ENCODE measurements around the gene ZNF474. TPM values are rescaled to one million over a fixed set of nuclear protein-coding genes. Genes with fewer than 3 reads are reported as not detected.

ZNF474 gene
- total RNA-seq, 1 experiment from 2014 or later = 0.56 TPM

DNA sequence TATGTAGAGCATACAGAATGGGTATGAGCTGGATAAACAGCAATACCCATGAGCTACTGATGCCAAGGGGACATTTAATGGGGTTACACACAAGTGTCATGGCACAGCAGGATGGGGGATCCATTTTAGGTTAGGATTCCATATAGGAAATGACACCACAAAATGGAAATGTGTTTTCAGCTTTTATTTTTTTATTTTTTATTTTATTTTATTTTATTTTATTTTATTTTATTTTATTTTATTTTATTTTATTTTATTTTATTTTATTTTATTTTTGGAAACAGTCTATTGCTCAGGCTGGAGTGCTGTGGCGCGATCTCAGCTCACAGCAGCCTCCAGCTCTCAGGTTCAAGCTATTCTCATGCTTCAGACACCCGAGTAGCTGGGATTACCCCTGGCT, 11.6 kb downstream of the ZNF474 start:
- no peaks in the 10 kb centered on the region for H3K36me3 Mint-ChIP-seq (ENCODE audit: insufficient read depth, unreplicated experiment)
- BruUV-seq (replicated peaks) = no TSS peak
- no peak overlapping the region for H3K4me3 Mint-ChIP-seq (ENCODE audit: unreplicated experiment)
- CTCF ChIA-PET = interaction anchor here (0.6 to 9.7 kb wide), 8 partner anchors 15 to 910 kb away, joined by 3 to 118 read pairs (median 3); a partner anchor contains a TSS
- intact Hi-C loops (cut with micrococcal nuclease) = no loop called here
- no peaks in the 10 kb centered on the region for H3K27me3 Mint-ChIP-seq (ENCODE audit: insufficient read depth, unreplicated experiment)
- POLR2A ChIA-PET = interaction anchor here (0.8 kb wide), 1 partner anchor 10 kb away, joined by 3 read pairs; no protein-coding TSS in a partner anchor
- peaks cover 12% of the 10 kb centered on the region for H3K4me1 Mint-ChIP-seq (ENCODE audit: insufficient read depth, unreplicated experiment)
- H3K9me3 Mint-ChIP-seq (ENCODE audit: unreplicated experiment) = no peaks in the 10 kb centered on the region
- TF ChIP-seq, protein P1, sequence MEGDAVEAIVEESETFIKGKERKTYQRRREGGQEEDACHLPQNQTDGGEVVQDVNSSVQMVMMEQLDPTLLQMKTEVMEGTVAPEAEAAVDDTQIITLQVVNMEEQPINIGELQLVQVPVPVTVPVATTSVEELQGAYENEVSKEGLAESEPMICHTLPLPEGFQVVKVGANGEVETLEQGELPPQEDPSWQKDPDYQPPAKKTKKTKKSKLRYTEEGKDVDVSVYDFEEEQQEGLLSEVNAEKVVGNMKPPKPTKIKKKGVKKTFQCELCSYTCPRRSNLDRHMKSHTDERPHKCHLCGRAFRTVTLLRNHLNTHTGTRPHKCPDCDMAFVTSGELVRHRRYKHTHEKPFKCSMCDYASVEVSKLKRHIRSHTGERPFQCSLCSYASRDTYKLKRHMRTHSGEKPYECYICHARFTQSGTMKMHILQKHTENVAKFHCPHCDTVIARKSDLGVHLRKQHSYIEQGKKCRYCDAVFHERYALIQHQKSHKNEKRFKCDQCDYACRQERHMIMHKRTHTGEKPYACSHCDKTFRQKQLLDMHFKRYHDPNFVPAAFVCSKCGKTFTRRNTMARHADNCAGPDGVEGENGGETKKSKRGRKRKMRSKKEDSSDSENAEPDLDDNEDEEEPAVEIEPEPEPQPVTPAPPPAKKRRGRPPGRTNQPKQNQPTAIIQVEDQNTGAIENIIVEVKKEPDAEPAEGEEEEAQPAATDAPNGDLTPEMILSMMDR (IDR thresholded peaks at IDR 0.05; ENCODE audit: unreplicated experiment) = no peak
- no peak for DNase-seq (ENCODE audit: unreplicated experiment)
- H3K27ac Mint-ChIP-seq (ENCODE audit: low read depth, unreplicated experiment) = no peak overlapping the region

DNA sequence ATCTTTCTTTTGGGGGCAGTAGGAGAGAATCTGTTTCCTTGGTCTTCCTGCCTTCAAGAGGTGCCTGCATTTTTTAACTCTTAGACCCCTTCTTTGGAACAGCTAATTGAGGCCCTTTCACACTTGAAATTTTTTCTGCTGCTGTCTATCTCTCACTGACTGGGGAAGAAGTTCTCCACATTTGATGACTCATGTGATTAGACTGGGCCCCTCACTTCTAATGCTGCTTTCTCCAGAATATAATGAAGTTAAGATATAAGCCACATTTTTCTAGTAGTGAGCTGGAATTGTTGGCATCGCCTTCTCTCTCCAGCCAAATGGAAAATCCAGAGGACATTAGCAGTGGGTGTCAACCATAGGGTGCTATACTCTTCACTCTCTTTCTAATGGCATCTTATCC, 12.4 kb downstream of the ZNF474 start:
- no peak for DNase-seq (ENCODE audit: unreplicated experiment)
- no peak overlapping the region for H3K4me3 Mint-ChIP-seq (ENCODE audit: unreplicated experiment)
- peaks cover 12% of the 10 kb centered on the region for H3K4me1 Mint-ChIP-seq (ENCODE audit: insufficient read depth, unreplicated experiment)
- H3K9me3 Mint-ChIP-seq (ENCODE audit: unreplicated experiment) = no peaks in the 10 kb centered on the region
- H3K36me3 Mint-ChIP-seq (ENCODE audit: insufficient read depth, unreplicated experiment) = no peaks in the 10 kb centered on the region
- no TSS peak for BruUV-seq (replicated peaks)
- H3K27ac Mint-ChIP-seq (ENCODE audit: low read depth, unreplicated experiment) = no peak overlapping the region
- ChIA-PET CTCF (interaction anchor here (1.1 to 9.7 kb wide), 7 partner anchors 15 to 50 kb away, joined by 3 to 118 read pairs (median 6); a partner anchor contains a TSS), POLR2A (interaction anchor here (0.8 to 1.4 kb wide), 3 partner anchors 11 to 14 kb away, joined by 3 to 6 read pairs (median 4); no protein-coding TSS in a partner anchor)
- intact Hi-C loops (cut with micrococcal nuclease) = no loop called here
- TF ChIP-seq, protein P1 (IDR thresholded peaks at IDR 0.05; ENCODE audit: unreplicated experiment) = no peak
- H3K27me3 Mint-ChIP-seq (ENCODE audit: insufficient read depth, unreplicated experiment) = no peaks in the 10 kb centered on the region

DNA sequence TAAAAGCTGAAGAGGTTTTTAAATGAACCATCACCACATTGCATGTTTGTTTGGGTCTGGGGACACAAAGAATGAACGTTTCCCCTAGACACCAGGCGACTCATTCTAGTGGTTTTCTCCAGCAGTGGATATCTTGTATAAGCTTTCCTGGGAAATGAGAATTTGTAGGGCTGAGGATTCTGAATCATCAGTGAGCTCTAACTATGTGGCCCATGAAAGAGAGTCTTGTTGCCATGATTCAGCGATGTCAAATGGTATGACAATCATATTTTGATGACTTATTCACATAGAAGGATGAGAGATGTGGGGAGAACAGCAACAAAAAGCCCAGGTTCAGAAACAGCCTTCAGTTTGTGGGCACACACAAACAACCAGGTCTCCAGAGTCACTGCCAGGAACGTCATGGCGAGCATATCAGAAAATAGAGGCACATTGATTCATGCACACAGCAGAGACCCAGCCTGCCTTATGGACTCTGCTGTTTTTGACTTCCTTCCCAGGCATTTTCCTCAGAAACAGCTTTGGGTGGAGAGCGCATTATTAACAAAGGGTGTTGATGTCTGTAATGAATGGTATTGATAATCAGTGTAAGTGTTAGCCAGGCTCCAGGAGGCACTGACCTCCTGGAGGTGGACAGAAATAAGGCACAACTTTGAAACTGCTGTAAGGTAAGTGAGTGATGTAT, 13.3 kb downstream of the ZNF474 start:
- no peaks in the 10 kb centered on the region for H3K36me3 Mint-ChIP-seq (ENCODE audit: insufficient read depth, unreplicated experiment)
- peak overlapping the region; percentile 32 for H3K27ac Mint-ChIP-seq (ENCODE audit: low read depth, unreplicated experiment)
- intact Hi-C loops (cut with micrococcal nuclease) = no loop called here
- TF ChIP-seq, protein P1 (IDR thresholded peaks at IDR 0.05; ENCODE audit: unreplicated experiment) = no peak
- peak; percentile 39 for DNase-seq (ENCODE audit: unreplicated experiment)
- BruUV-seq (replicated peaks) = no TSS peak
- ChIA-PET POLR2A (interaction anchor here (0.8 to 1.4 kb wide), 5 partner anchors 9 to 38 kb away, joined by 3 to 6 read pairs (median 4); no protein-coding TSS in a partner anchor), CTCF (interaction anchor here (0.9 to 9.7 kb wide), 7 partner anchors 15 to 273 kb away, joined by 3 to 118 read pairs (median 6); a partner anchor contains a TSS)
- H3K27me3 Mint-ChIP-seq (ENCODE audit: insufficient read depth, unreplicated experiment) = no peaks in the 10 kb centered on the region
- peaks cover 12% of the 10 kb centered on the region for H3K4me1 Mint-ChIP-seq (ENCODE audit: insufficient read depth, unreplicated experiment)
- H3K9me3 Mint-ChIP-seq (ENCODE audit: unreplicated experiment) = no peaks in the 10 kb centered on the region
- no peak overlapping the region for H3K4me3 Mint-ChIP-seq (ENCODE audit: unreplicated experiment)

DNA sequence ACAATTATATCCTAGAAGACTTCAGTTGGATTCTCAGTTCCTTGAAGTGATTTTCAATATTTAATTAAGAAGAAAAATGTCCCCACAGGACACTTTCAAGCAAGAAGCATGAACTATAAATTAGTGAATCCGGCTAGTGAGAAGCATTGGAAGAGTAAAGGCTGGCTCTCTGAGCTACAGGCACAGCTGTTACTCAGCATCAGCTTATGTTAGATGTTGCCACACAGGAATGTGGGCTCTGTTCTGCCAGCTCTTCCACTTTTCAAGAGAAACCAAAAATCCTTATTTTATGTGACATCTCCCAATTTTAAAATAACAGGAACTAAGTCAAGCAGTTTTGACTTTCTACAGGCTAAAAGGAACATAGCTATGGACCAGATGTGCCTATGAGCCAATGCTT, 14.9 kb downstream of the ZNF474 start:
- POLR2A ChIA-PET = interaction anchor here (0.9 to 1.0 kb wide), 2 partner anchors 10 kb away, joined by 3 to 4 read pairs; no protein-coding TSS in a partner anchor

More for the DNA sequence above, 14.9 kb downstream of the ZNF474 start:
- TF ChIP-seq, protein P1 (IDR thresholded peaks at IDR 0.05; ENCODE audit: unreplicated experiment) = no peak
- intact Hi-C loops (cut with micrococcal nuclease) = no loop called here
- H3K9me3 Mint-ChIP-seq (ENCODE audit: unreplicated experiment) = no peaks in the 10 kb centered on the region
- CTCF ChIA-PET = interaction anchor here (0.7 to 9.7 kb wide), 5 partner anchors 13 to 53 kb away, joined by 3 to 118 read pairs (median 4); partner anchors contain the start of gene ZNF474
- no peak for DNase-seq (ENCODE audit: unreplicated experiment)
- no peaks in the 10 kb centered on the region for H3K27me3 Mint-ChIP-seq (ENCODE audit: insufficient read depth, unreplicated experiment)
- no peak overlapping the region for H3K4me3 Mint-ChIP-seq (ENCODE audit: unreplicated experiment)
- no peak overlapping the region for H3K27ac Mint-ChIP-seq (ENCODE audit: low read depth, unreplicated experiment)
- H3K4me1 Mint-ChIP-seq (ENCODE audit: insufficient read depth, unreplicated experiment) = peaks cover 12% of the 10 kb centered on the region
- no peaks in the 10 kb centered on the region for H3K36me3 Mint-ChIP-seq (ENCODE audit: insufficient read depth, unreplicated experiment)
- BruUV-seq (replicated peaks) = no TSS peak
